ENCODE measurements around the gene HOXA3. TPM values are rescaled to one million over a fixed set of nuclear protein-coding genes. Genes with fewer than 3 reads are reported as not detected.

Gene HOXA3
- total RNA-seq, 1 experiment from 2014 or later = not detected

GRCh38 chr7:27191833-27192545, 39.6 kb upstream of the HOXA3 start:
- Histone ChIP-seq H3K18ac (ENCODE audit: insufficient read length, low read depth, low read length) (no peak overlapping the region), H2BK5ac (ENCODE audit: insufficient read length, low read length) (no peak overlapping the region), H4K5ac (ENCODE audit: insufficient read length, low read depth, low read length) (no peak overlapping the region), H3K56ac (ENCODE audit: insufficient read length, low read depth, low read length) (no peak overlapping the region), H2AK5ac (ENCODE audit: insufficient read length, low read length) (no peak overlapping the region), H4K91ac (ENCODE audit: insufficient read length, low read depth, low read length) (no peak overlapping the region), H2BK20ac (ENCODE audit: low read depth, low read length, poor library complexity, severe bottlenecking) (no peak overlapping the region), H3T11ph (ENCODE audit: low read length) (no peak overlapping the region), H2BK12ac (ENCODE audit: insufficient read length, low read depth, low read length) (no peak overlapping the region), H3K27me3 (ENCODE audit: insufficient read depth, low read length) (peaks cover 92% of the 10 kb centered on the region), H3K14ac (ENCODE audit: insufficient read depth, low read length) (no peak overlapping the region), H3K4me2 (ENCODE audit: insufficient read depth, insufficient read length, low read length) (no peak overlapping the region), H3K79me2 (ENCODE audit: insufficient read depth, low read length) (no peaks in the 10 kb centered on the region), H3K4ac (ENCODE audit: low read depth, low read length) (no peak overlapping the region), H3K23me2 (ENCODE audit: insufficient read length, low read depth, low read length, poor library complexity, severe bottlenecking) (no peaks in the 10 kb centered on the region), H2BK15ac (ENCODE audit: low read depth, low read length) (no peak overlapping the region), H4K8ac (replicated peaks; ENCODE audit: insufficient read length, low read depth, low read length) (no peak overlapping the region), H3K9ac (ENCODE audit: extremely low read depth, insufficient read length, low read length) (no peak overlapping the region), H2AFZ (ENCODE audit: low read length) (no peak overlapping the region), H3K4me1 (ENCODE audit: insufficient read depth, low read length) (no peaks in the 10 kb centered on the region), H2BK120ac (ENCODE audit: low read depth, low read length, poor library complexity, severe bottlenecking) (no peak overlapping the region), H3K9me3 (ENCODE audit: control insufficient read depth, low read depth, low read length) (no peaks in the 10 kb centered on the region), H4K20me1 (ENCODE audit: control insufficient read depth, insufficient read depth, insufficient read length) (no peaks in the 10 kb centered on the region), H3K27ac (ENCODE audit: insufficient read length, low read depth, low read length) (no peak overlapping the region), H3K23ac (ENCODE audit: insufficient read length, low read depth, low read length) (no peak overlapping the region), H3K79me1 (ENCODE audit: insufficient read depth, low read depth, low read length, poor library complexity, severe bottlenecking) (no peaks in the 10 kb centered on the region)
- H3K27me3 Mint-ChIP-seq (ENCODE audit: low read depth) = peaks cover 100% of the 10 kb centered on the region
- peaks cover 13 to 24% of the 10 kb centered on the region in 2 experiments for H3K4me1 Mint-ChIP-seq
- no peaks in the 10 kb centered on the region; a peak in 1 of 7 replicates for H3K36me3 Mint-ChIP-seq (ENCODE audit: insufficient read depth in 1 of 3, low read depth in 3 of 3)
- peak overlapping the region in 1 of 2 experiments; percentile 65; a peak in 2 of 5 replicates for H3K4me3 Mint-ChIP-seq
- TF ChIP-seq CTCF (conservative IDR thresholded peaks at IDR 0.05) = no peak
- peaks cover 3 to 11% of the 10 kb centered on the region in 2 experiments; a peak in 2 of 5 replicates for H3K9me3 Mint-ChIP-seq
- peak; percentile 61 for DNase-seq
- H3K27ac Mint-ChIP-seq = no peak overlapping the region
- WGBS (ENCODE audit: extremely low coverage, insufficient read length, low lambda C conversion rate) = no CpG with 5 or more reads among the region's 42 CpGs

Data from H9 (cell line).